Upper lobe of left lung (tissue), 6 donors: ENCODE results near the gene FLT3LG. TPM values are rescaled to one million over a fixed set of nuclear protein-coding genes. Genes with fewer than 3 reads are reported as not detected.
"Not testable (repeated sequence)": the region's sequence is repeated elsewhere in the genome, so short reads cannot be mapped to it uniquely, and the experiment has no call there.

ENCODE experiments used
- ATAC-seq, 2 donors: fragments of 200-7000 bp; cut with Tn5 transposase; one replicate each; pipeline ENCODE4 v1.9.1; 2022; ENCODE audit warnings: mild to moderate bottlenecking in 2 of 2, moderate library complexity in 2 of 2; ENCODE audit not compliant: low FRiP score in 2 of 2
- DNase-seq, 2 donors: peaks; one replicate each; pipeline ENCODE4 v3.0.0-alpha.2; 2019 to 2020
- H3K27ac ChIP-seq, 4 donors: fragments of 200-600 bp; sonication (generic); one replicate each; pipeline ENCODE4 v1.5.1; 2016 to 2019
- H3K27me3 ChIP-seq, 4 donors: fragments of 200-600 bp; sonication (generic); one replicate each; pipeline ENCODE4 v1.5.1; 2017 to 2019
- H3K36me3 ChIP-seq, 4 donors: fragments of 200-600 bp; sonication (generic); one replicate each; pipeline ENCODE4 v1.5.1; 2016 to 2019
- H3K4me1 ChIP-seq, 4 donors: fragments of 200-600 bp; sonication (generic); one replicate each; pipeline ENCODE4 v1.5.1; 2018 to 2019
- H3K4me3 ChIP-seq, 4 donors: fragments of 200-600 bp; sonication (generic); one replicate each; pipeline ENCODE4 v1.5.1; 2017 to 2019; ENCODE audit warnings: mild to moderate bottlenecking in 2 of 4, moderate library complexity in 1 of 4
- H3K9me3 ChIP-seq, 4 donors: fragments of 200-600 bp; sonication (generic); one replicate each; pipeline ENCODE4 v1.5.1; 2018 to 2019
- EP300 ChIP-seq, 4 donors: sonication (generic); formaldehyde crosslinking; IDR thresholded peaks; one replicate each; pipeline ENCODE4 v1.5.1; 2017; ENCODE audit warnings: antibody characterized with exemption in 4 of 4, control low read depth in 2 of 4
- POLR2A ChIP-seq, 4 donors: fragments of 450-650 bp; IDR thresholded peaks; one replicate each; pipeline ENCODE4 v1.5.1; 2016 to 2017; ENCODE audit warnings: antibody characterized with exemption in 4 of 4, mild to moderate bottlenecking in 2 of 4
- POLR2AphosphoS5 ChIP-seq, 2 donors: sonication (generic); formaldehyde crosslinking; IDR thresholded peaks; one replicate each; pipeline ENCODE4 v1.5.1; 2017; ENCODE audit warnings: antibody characterized with exemption in 2 of 2
- WGBS, 2 donors: methylation state at CpG; one replicate each; pipeline ENCODE4 v1.1.5; 2017 to 2018; 5-methylcytosine and 5-hydroxymethylcytosine counted together
- total RNA-seq, 6 donors: library from RNA; depleted of rRNA in 4 of 6; stranded (reverse); fragments of >200 nt in 4 of 6; gene quantifications; one replicate each; pipeline versions ENCODE4 v1.1.0 to v1.2.1, GENCODE V29; 2016 to 2021
- TF ChIP-seq, protein P1 (sequence below), 6 experiments: fragments of 450-650 bp in 4 of 6; fragments of 200-600 bp in 2 of 6; sonication (generic) in 2 of 6; IDR thresholded peaks; one replicate each; pipeline ENCODE4 v1.5.1; 2016 to 2019; ENCODE audit warnings: antibody characterized with exemption in 6 of 6
- donor health status: DM: no; HTN: no; CAD: no; lungs with moderate emphysema.
- donor health status: DM: no; HTN: yes; CAD: no; lungs with severe emphysema.

FLT3LG gene
- total RNA-seq, 6 donors from 2014 or later: 4.3 to 19.9 (median 9.9) TPM

DNA sequence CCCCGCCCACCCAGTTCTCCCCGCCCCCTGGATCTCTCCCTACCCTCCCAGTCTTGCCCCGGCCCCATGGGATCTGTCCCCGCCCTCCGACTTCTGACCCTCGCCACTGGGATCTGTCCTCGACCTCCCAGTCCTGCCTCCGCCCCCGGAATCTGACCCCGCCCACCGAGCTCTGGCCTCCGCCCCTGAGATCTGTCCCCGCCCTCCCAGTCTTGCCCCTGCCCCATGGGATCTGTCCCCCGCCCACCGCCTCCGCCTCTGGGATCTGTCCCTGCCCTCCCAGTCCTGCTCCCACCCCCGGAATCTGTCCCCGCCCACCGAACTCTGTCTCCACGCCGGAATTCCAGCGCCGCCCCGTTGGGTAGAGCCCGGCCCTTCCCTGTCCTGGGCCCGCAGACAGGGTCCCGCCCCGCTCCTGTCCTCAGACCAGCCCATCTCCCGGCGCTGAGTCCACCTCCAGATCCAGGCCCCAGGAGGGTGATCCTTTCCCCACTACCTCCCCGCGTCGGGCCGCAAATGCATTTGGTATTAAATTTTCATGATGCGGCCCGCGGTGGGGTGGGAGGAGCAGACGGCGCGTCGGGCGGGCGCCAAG is 31.1 kb upstream of the FLT3LG start:
- TF ChIP-seq POLR2AphosphoS5 (IDR thresholded peaks at IDR 0.05): peak in 1 of 2 donors; percentile 8
- no peak for TF ChIP-seq POLR2A (IDR thresholded peaks at IDR 0.05)
- 0% methylated on average over 5 to 31 of the region's 43 CpGs for WGBS, 2 donors
- DNase-seq (peak; percentile 94 to 98), ATAC-seq (peak; percentile 86 to 88)
- Histone ChIP-seq H3K4me3 (peak overlapping the region; percentile 57 to 67 (median 59)), H3K4me1 (peaks cover 8 to 28% (median 16%) of the 10 kb centered on the region in 4 donors), H3K27ac (peak overlapping the region; percentile 31 to 79 (median 61)), H3K9me3 (no peaks in the 10 kb centered on the region), H3K27me3 (peaks cover 0 to 26% (median 11%) of the 10 kb centered on the region in 4 donors), H3K36me3 (peaks cover 0 to 14% (median 9%) of the 10 kb centered on the region in 4 donors)

DNA sequence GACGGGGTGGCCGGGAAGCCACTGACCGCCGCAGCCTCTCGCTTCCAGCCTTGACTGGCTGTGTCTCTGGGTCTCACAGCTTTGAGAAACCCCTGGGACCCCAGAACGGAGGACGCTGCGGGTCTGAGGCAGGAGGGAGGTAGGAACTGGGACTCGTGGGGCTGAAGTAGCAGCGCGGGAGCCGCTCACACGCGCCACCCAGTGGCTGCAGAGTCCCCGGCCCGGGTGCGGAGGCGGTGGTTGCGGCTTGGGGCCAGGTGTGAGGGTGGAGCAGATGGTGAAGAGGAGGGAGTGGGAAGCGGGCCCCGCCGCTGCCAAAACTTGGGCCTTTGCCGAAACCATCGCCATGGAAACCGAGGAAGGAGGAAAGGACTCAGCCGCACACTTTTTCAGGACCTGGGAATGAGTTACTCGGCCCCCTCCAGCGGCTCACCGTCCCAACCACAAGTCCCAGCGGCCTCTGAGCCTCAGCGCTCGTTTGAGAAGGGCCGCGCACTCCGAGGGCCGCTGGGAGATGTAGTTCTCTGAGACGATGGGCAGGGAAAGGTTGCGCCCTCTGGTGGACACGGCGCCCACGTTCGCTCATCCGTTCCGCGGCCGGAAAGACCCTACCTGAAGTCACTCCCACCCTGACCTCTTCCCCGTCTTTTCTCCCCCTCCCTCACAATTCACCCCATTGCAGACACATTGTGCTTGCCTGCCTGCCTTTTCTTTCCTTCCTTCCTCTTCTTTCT is 30.5 kb upstream of the FLT3LG start:
- DNase-seq (peak; percentile 96 to 98), ATAC-seq (peak; percentile 91 to 96)
- Histone ChIP-seq H3K27me3 (peaks cover 0 to 26% (median 11%) of the 10 kb centered on the region in 4 donors), H3K27ac (peak overlapping the region; percentile 31 to 79 (median 61)), H3K36me3 (peaks cover 0 to 20% (median 10%) of the 10 kb centered on the region in 4 donors), H3K9me3 (no peaks in the 10 kb centered on the region), H3K4me1 (peaks cover 8 to 35% (median 16%) of the 10 kb centered on the region in 4 donors), H3K4me3 (peak overlapping the region; percentile 57 to 67 (median 59))
- TF ChIP-seq POLR2A (IDR thresholded peaks at IDR 0.05) (no peak), POLR2AphosphoS5 (IDR thresholded peaks at IDR 0.05) (peak in 1 of 2 donors; percentile 48), EP300 (IDR thresholded peaks at IDR 0.05) (no peak)
- TF ChIP-seq, protein P1, sequence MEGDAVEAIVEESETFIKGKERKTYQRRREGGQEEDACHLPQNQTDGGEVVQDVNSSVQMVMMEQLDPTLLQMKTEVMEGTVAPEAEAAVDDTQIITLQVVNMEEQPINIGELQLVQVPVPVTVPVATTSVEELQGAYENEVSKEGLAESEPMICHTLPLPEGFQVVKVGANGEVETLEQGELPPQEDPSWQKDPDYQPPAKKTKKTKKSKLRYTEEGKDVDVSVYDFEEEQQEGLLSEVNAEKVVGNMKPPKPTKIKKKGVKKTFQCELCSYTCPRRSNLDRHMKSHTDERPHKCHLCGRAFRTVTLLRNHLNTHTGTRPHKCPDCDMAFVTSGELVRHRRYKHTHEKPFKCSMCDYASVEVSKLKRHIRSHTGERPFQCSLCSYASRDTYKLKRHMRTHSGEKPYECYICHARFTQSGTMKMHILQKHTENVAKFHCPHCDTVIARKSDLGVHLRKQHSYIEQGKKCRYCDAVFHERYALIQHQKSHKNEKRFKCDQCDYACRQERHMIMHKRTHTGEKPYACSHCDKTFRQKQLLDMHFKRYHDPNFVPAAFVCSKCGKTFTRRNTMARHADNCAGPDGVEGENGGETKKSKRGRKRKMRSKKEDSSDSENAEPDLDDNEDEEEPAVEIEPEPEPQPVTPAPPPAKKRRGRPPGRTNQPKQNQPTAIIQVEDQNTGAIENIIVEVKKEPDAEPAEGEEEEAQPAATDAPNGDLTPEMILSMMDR (IDR thresholded peaks at IDR 0.05): peak; percentile 82 to 96 (median 93)
- 0 to 1% methylated on average over 25 to 47 of the region's 47 CpGs for WGBS, 2 donors

DNA sequence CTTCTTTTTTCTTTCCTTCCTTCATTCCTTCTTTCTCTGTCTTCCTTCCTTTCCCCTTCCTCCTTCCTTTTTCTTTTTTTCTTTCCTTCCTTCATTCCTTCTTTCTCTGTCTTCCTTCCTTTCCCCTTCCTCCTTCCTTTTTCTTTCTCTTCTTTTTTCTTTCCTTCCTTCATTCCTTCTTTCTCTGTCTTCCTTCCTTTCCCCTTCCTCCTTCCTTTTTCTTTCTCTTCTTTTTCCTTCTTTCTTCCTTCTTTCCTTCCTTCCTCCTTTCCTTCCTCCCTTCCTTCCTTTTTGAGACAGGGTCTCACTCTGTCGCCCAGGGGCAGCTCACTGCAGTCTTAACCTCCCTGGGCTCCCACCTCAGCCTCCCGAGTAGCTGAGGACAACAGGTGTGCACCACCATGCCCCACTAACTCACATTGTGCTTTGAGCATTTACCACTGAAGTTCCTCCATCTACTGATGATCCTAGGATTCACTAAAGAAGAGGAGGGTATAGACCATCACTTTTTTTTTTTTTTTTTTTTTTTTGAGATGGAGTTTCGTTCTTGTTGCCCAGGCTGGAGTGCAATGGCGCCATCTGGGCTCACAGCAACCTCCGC is 29.8 kb upstream of the FLT3LG start:
- not testable (repeated sequence) for ATAC-seq
- peaks cover 0 to 27% (median 14%) of the 10 kb centered on the region in 4 donors for H3K36me3 ChIP-seq

DNA sequence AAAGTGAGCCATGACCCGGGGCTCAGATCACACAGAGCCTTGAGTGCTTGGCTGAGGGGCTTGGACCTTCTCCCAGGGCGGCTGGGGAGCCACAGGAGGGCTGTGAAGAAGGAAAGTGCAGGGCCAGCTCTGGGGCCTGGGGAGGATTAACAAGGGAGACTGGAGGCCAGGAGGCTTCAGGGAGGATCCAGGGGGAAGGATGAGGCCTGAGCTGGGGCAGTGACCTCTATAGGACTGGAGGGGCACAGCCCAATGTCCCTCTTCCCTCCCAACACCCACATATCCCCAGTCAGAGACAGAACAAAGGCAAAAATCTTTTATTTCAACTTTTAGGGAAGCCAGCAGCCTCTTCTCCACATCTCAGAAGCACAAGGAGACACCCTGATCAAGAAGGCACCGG is 28.0 kb upstream of the FLT3LG start:
- 82 to 87% methylated on average over 3 of the region's 3 CpGs for WGBS, 2 donors
- H3K4me1 ChIP-seq: peaks cover 16 to 44% (median 19%) of the 10 kb centered on the region in 4 donors
- ATAC-seq (no peak), DNase-seq (no peak)
- H3K9me3 ChIP-seq: no peaks in the 10 kb centered on the region
- peaks cover 0 to 33% (median 15%) of the 10 kb centered on the region in 4 donors for H3K36me3 ChIP-seq
- TF ChIP-seq POLR2A (IDR thresholded peaks at IDR 0.05): no peak
- TF ChIP-seq EP300 (IDR thresholded peaks at IDR 0.05): no peak
- TF ChIP-seq, protein P1 (IDR thresholded peaks at IDR 0.05): no peak
- no peak for TF ChIP-seq POLR2AphosphoS5 (IDR thresholded peaks at IDR 0.05)
- peaks cover 0 to 11% (median 4%) of the 10 kb centered on the region in 4 donors for H3K27me3 ChIP-seq
- H3K4me3 ChIP-seq: no peak overlapping the region
- no peak overlapping the region for H3K27ac ChIP-seq

More for the DNA sequence above, 29.8 kb upstream of the FLT3LG start:
- not testable (repeated sequence) for H3K4me3 ChIP-seq, H3K9me3 ChIP-seq, DNase-seq
- Histone ChIP-seq H3K27me3 (peaks cover 0 to 25% (median 8%) of the 10 kb centered on the region in 4 donors), H3K4me1 (peaks cover 8 to 35% (median 16%) of the 10 kb centered on the region in 4 donors), H3K27ac (peak overlapping the region in 1 of 4 donors; percentile 79)
- WGBS, 2 donors: 72 to 79% methylated on average over 5 of the region's 5 CpGs

DNA sequence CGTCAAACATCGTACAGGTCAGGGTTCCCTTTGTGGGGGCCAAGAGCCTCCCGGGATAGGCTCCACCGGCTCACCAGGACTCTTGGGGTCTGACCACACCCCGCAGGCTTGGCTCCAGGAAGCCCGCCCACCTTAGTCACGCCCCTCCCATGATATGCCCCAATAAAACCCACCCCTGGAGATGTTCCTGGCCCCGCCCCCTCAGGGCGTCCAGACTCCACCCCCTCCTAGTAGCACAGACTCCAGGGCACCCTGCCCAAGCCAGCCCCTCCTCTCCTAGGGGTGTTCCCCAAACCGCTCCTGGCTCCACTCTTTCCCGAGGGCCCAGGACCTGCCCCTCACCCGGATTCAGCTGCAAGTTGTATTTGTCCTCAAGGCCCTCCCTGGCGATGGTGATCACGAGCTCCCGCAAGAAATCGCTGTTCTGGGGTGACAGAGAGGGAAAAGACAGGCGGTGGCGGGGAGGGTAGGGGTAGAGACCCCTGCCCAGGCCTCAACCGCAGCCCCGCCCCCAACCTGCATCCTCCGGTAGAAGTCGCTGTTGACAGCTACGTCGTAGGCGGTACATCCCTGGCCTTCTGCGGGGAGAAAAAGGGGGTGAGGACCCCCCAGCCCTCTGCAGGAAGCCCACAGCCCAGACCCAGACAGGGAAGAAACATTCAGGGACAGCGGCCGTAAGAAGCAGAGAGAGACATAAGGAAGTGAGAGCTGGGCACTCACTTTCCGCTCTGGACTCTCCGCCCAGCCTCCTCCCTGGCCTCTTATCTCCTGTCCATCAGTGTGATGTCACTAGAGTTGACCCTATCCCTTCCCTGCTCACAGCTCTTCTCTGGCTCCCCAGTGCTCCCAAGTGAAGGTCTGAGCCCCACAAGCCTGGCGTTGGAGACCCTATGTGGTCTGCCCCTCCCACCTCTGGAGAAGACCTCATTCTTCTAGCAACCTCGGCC is 26.3 kb upstream of the FLT3LG start:
- TF ChIP-seq, protein P1 (IDR thresholded peaks at IDR 0.05): no peak
- no peak for TF ChIP-seq EP300 (IDR thresholded peaks at IDR 0.05)
- TF ChIP-seq POLR2AphosphoS5 (IDR thresholded peaks at IDR 0.05): no peak
- no peak for TF ChIP-seq POLR2A (IDR thresholded peaks at IDR 0.05)
- 81 to 83% methylated on average over 26 to 27 of the region's 32 CpGs for WGBS, 2 donors
- Histone ChIP-seq H3K4me1 (peaks cover 9 to 39% (median 15%) of the 10 kb centered on the region in 4 donors), H3K4me3 (no peak overlapping the region), H3K9me3 (no peaks in the 10 kb centered on the region), H3K27ac (no peak overlapping the region), H3K27me3 (no peaks in the 10 kb centered on the region), H3K36me3 (peaks cover 0 to 33% (median 15%) of the 10 kb centered on the region in 4 donors)
- DNase-seq (no peak), ATAC-seq (no peak)
